GM19025 (cell line): ENCODE results near the gene CENPN.
A peak's percentile ranks its signal among the peaks of the same experiment; 100 is the strongest.

ENCODE experiments used
- ATAC-seq: cut with Tn5 transposase; IDR thresholded peaks from one replicate; pipeline ENCODE4 v1.9.1; 2021; ENCODE audit warnings: mild to moderate bottlenecking, low read depth, moderate library complexity; ENCODE audit not compliant: unreplicated experiment

Gene CENPN

DNA sequence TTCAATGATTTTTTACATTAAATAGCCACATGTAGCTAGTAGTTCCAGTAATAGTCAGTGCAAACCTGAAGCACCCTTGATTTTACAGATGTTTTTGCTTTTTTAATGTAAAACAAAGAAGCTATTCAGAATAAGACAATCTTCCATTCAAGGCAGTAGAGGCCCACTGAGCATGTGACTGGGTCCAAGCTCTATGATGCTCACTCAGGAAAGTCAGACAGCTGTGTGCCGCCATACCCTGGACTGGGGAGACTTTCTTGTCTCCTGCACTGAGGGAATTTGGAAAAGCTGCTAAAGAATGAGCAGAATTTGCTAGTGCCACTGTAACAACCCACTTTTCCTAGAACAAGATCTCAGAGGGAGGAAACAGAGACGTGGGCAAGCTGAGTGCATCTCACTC, 11.5 kb downstream of the CENPN start:
- ATAC-seq, result no peak

DNA sequence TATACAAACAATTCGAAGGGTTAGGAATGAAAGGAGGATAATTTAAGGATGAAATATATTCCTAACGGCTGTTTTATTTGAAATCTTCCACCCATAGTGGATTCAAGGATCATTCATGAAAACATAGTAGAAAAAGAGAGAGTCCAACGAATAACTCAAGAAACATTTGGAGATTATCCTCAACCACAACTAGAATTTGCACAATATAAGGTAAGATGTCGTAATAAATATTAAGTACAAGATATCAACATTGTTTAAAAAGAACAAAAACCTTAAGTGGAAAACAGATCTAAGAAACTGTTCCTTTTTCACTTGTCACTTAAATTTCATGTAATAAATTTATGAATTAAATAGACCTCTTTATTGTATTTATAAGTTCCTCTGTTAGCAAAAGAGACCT, 19.4 kb downstream of the CENPN start:
- no peak for ATAC-seq

DNA sequence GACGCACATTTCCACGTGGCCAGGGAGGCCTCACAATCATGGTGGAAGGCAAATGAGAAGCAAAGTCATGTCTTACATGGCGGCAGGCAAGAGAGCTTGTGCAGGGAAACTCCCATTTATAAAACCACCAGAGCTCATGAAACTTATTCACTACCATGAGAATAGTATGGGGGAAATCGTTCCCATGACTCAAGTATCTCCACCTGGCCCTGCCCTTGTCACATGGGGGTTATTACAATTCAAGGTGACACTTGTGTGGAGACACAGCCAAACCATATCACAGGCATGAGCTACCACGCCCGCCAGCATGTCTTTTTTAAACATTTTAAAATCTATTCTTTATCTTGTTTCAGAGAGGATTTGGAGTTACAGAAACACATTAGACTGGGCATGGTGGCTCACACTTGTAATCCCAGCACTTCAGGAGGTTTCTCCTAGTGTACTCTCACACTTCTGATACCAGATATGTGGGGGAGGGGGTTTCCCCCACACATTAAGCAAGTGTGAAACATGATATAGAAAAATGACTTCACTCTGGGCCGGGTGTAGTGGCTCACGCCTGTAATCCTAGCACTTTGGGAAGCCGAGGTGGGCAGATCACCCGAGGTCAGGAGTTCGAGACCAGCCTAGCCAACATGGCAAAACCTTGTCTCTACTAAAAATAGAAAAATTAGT, 23.1 kb downstream of the CENPN start:
- no peak for ATAC-seq

DNA sequence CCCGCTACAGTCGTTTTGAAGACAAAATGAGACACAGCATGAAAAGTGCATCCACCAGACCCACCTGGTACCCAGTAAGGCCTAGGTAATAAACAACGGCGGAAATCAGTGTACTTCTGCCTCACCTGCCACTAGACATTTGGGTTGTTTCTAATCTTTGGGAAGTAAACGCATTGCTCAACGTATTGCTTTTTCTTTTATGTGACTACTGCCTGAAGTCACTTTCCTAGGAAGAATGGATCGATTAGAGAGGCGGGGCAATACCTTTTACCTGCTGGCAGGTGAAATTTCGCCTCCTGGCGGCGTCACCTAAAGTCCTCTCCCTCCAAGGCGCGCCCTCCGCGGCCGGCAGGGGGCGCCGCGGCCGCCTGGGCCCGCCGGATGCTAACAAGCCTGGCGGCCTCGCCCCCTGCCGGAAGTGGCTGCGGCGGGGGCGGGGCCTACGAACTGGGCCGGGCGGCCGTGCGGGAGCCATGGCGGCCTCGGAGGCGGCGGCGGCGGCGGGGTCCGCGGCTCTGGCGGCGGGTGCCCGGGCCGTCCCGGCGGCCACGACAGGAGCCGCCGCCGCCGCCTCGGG, 28.5 kb downstream of the CENPN start, which contains the start of gene ATMIN:
ATMIN (plus strand) TSS at position 445 of the 577 bp plus-strand sequence; CDS start at position 474, 29 bp downstream.
- ATAC-seq, result peak; percentile 89

DNA sequence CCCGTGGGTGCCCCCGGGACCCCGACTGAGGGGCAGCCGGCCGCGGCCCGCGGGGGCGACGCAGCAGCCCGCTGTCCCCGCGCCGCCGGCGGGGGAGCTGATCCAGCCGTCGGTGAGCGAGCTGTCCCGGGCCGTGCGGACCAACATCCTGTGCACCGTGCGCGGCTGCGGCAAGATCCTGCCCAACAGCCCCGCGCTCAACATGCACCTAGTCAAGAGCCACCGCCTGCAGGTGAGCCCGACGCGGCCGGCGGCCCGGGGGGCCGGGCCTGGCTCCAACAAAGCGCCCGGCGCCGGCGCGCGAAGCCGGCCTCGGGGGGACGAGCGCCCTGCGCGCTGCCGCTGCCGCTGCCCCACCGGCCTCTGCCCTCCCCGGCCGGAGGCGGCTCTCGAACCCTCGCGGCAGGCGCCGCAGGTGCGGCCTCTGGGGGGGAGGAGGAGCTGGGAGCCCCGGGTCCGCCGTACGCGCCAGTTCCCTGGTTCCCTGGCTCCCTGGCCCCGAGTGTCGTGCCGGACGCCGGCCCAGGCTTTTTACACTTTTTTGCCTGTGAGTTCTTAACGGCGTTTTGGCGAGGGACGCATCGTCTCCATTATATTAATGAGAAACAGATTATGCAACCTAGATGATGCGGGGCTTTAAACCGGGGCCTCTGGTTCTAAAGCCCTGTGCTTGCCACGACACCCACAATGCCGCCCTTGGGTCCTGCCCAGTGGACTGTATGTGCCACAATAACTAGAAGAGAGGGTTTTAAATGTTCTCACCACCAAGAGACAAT, 29.1 kb downstream of the CENPN start:
- ATAC-seq, result peak; percentile 50

DNA sequence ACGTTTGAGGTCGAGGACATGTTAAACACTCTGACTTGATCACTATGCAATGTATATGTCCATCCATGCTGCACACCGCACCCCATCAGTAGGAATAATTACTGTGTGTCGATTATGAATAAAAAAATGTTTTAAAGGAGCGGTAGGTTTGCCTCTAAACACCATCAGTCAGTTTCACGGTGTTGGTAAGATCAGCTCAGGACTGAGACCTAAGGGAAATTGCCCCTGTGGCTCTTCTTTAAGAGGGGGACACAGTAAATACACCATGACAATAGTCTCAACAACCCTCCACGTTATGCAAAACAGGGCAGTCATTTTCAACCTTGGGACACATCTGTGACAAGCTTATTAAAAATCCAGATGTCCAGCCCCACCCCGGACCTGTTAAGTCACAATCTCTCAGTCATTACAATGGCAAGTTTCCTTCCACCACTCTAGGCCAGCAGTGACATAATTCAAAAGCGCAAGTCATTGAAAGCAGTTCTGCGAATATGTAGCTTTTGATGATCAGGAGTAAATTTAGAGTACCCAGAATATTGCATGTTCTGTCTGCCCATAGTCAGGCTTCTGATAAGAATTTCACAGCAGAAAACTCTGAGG, 29.8 kb downstream of the CENPN start:
- ATAC-seq, result no peak

DNA sequence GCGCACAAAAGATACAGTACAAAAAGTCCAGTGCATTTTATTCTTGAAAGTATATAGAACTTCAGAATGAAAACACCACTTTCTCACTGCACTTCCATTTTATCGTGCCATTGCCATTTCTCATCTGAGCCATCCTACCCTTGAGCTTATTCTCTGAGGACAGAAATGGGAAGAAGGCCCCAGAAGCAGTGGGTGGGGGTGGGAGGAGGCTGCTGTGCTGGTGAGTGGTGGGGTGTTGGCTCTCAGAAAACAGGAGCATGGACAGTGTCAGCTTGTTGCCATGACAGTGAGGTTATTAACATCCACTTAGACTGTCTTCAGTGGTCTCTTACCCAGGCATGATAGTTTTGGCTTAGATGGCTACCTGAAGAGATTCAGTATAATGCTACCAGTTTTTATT, 33.1 kb downstream of the CENPN start:
- ATAC-seq, result no peak

DNA sequence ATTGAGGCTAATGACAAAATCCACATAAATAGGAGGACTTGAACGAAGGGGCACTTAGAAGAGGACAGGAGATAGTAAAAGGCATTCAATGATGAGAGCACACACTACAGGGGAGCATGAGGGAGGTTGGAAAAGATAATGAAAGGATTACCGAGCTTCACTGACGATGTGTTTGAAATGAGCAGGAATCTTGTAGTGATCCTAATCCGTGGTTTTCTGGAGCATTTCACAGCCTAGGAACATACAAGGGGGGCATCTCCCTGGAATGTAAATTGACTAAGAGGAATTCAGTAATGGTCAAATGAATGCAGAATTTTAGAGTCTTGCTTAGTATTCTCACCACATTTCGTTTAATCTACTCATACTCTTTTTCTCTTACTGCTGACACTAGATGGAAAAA, 33.8 kb downstream of the CENPN start:
- ATAC-seq, result no peak

DNA sequence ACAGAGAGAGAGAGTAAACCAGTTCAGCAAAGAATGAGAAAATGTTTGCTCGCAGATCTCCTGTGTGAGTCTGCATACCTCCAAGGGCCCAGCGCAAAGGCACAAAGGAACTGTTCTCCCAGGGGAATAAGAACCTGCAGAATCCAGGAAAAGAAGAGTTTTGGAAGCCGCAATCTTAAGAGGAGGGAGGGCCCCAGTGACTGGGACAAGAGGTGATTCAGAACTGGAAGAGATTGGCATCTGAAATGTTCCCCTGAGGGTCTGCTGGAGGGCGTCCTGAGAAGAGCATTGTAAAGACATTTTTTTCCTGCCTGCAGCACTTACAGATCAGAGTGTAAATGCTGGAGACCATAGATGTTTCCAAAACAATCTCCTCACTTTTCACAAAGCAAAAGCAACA, 34.7 kb downstream of the CENPN start:
- no peak for ATAC-seq

DNA sequence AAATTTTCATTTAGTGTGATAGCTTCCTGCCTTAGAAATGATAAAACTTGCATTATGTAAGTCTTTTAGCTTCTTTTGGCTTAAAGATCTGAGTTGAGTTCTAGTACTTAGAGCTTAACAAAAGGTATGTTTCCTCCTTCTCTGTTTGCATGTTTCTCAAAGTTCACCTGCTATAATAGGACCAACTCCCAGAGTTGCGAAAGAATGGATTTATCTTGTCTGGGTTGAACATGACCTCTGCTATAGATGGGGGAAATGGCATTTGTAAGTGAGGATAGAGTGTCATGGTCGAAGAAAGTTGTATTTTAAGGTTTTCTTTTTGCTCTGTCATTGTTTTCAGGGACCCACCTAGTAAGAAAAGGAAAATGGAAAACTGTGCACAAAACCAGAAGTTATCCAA, 35.8 kb downstream of the CENPN start:
- no peak for ATAC-seq

DNA sequence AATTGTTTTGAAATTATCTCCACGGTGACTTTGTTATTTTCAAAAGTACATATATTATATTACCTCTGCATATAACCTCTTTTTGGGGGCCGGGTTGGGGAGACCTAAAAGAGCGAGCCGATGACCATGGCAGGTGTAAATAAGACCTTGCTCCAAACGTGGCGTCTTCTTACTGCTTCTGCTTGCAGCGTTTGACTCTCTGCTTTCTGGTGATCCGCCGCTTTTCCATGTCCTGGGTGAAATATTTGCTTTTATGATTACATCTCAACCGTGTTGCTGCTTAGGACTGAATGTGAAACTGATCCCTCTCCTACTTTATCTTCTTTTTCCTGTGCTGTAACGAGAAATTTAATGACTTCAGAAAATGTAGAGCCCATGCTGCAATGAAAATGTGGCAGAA, 46.7 kb downstream of the CENPN start:
- ATAC-seq, result no peak

DNA sequence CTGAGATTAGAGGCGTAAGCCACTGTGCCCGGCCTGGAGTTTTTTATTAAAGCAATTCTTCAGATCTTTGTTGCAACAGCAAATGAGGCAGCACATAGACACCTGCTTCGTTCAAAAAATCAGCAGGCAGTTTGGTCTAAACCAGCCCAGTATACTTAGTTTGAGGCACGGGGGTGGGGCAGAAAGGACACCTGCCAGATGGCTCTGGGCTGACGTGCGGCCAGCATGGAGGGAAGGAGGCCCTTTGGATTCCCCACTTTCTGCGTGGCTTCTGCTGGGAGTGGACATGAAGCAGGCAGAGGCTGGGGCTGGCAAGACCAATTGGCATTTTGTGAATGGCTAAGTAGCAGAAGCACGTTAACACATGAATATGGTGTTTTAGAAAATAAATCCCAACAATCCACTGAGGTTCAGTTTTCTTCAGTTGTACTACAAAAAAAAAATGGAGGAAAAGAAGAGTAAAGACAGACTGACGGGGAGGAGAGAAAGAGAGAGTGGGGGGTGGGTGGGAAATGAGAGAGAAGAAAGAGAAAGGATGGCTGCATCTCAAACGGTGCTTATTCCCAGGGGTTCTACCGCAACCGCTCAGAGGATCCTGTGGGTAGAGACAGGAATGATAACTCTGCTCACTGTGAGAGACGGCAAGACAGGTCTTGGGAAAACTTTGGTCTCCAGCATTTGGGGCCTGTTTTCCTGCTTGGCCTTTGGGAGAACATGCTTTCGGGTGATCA, 53.7 kb downstream of the CENPN start:
- no peak for ATAC-seq

DNA sequence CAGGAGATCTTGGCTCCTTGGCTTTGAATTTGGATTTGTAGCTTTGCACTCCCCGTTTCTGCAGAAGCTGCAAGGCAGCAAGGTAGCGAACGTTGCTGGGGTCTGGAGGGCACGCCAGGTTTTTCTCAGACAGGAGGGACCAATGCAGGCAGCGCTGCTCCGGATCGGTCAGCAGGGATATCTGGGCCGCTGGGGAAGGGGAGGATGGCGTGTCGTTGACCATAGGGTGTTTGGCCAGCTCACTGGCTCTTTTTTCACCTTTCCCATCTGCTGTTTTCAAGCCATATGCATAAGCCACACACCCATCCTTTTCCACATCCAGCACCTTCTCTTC, 54.3 kb downstream of the CENPN start:
- ATAC-seq, result no peak

DNA sequence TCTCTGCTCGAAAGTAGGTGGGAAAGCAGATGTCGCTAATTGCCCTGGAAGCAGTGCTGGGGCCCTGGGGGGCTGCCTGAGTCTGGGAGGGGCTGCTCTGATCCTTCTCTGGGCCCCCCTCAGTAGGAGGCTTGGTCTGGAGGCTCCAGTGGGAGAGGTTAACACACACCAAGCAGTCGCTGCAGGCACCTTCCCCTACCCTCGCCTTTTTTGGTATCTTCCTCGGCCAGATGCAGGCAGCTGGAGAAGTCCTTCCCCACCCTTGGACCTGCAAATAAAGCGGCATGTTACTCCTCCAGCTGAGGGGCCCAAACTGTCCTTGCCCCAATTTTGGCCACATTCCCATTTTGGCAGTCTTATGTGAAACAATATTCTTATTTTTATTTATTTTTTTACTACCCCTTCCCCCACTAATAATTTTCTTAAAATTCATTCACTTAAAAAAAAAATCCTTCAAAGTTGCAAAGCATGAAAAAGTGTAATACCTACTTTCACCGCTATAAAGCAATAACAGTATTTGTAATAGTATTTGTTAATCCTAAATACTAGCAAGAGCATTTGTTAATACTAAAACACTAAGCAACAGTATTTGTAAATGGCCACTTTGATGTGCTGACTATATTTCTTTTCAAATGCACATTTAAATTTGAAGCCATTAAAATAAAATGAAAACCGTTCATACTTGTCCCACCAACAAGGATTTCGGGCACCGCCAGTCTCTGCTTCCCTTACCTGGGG, 55.0 kb downstream of the CENPN start:
- no peak for ATAC-seq

DNA sequence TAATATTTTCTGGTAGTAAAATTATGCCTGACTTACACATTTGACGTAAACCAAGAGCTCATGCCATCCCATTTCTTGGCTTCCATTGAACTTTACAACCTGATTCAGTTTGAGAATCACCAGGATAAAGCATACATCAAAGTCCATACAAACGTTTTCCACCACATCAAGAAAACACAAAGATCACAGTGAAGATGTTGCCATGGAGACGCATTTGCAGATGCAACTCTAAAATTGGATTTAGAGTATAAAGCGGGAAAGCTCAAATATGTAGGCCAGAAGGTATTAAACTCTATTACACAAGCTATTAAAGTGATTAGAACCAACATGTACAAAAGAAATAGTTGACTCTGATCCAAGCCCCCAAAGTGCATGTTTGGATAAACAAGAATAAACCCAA, 59.7 kb downstream of the CENPN start:
- ATAC-seq, result no peak

DNA sequence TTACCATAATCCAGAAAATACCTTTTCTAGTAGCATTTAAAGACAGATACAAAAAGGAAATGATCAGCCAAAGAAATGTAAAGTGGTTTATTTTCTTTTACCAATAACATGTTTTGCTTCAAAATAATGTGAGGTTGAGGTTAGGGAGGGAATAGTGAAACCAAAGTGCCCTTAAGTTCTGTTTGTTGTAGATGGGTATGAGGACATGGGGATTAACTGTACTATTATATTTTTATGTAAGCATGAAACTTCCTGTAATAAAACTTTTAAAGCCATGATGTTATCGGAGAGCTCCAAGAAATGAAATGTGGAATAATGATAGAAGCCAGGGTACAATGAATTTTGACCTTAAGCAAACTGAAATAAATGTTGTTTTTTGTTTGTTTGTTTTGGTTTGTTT, 60.2 kb downstream of the CENPN start:
- ATAC-seq, result no peak

DNA sequence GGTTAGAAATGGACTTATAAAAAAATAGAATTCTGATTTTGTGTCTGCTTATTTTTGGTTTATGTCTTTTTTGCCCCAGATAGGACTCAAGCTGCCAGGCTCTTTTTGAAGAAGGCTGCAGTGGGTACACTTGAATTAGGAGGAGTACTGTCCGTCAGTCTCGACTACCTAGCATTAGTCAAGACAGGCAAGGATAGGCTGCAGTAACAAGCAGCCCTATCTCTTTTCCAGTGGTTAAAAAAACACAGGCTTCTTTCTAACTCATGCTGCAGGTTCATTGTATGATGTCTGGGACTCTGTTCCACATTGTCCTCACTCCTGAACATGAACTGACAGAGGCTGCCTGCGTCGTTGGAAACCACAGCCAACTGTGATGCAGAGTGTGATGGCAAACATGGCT, 62.0 kb downstream of the CENPN start:
- no peak for ATAC-seq

DNA sequence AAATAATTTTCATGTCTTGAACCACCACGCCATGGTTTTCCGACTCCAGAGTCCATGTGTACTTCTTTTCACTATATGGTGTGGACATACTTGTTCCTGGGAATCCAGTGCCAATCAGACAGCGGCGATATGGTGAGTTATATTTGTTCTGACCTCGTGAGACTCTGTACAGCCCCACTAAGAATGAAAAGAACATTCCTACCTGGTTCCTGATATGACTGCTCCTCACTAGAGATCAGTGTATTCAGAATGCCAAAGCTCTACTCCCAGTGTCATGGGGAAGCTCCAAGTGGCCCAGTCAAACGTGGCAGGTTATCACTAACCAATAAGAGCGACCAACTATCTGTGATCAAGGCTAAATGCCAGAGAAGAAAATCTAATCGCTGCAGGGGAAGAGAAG, 64.0 kb downstream of the CENPN start:
- ATAC-seq, result no peak

DNA sequence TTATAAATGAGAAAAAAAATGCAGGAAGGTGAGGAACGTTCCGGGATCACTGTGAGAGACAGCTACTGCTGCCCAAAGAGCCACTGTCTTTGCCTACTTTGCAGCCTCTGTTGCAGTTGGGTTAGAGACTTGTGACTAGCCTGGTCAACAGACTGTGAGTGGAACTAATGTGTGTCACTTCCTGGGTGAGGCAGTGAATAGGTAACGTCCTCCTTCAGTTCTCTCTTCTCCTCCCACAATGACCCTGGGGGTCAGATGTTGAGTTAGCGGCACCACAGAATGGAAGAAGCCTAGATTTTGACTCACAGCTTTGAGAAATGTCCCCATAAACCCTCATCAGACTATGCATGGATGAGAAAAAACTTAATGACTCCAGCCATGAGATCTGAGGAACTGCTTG, 64.8 kb downstream of the CENPN start:
- ATAC-seq, result no peak
